Esophagus (tissue), 2 donors: Measurements from ENCODE around the gene FBXO38. TPM values are rescaled to one million over a fixed set of nuclear protein-coding genes. Genes with fewer than 3 reads are reported as not detected.
A peak's percentile ranks its signal among the peaks of the same experiment; 100 is the strongest.
"Not testable (repeated sequence)": the region's sequence is repeated elsewhere in the genome, so short reads cannot be mapped to it uniquely, and the experiment has no call there.

Source experiments
- H3K27ac ChIP-seq, 2 donors: one replicate each; pipeline ENCODE4 v1.5.1; 2013; ENCODE audit warnings: low read depth in 2 of 2, mild to moderate bottlenecking in 2 of 2, inconsistent platforms in 1 of 2, low read length in 1 of 2, moderate library complexity in 1 of 2
- H3K27me3 ChIP-seq, 2 donors: one replicate each; pipeline ENCODE4 v1.6.1; 2013; ENCODE audit warnings: low read length in 2 of 2, control low read depth in 1 of 2, mild to moderate bottlenecking in 1 of 2; ENCODE audit not compliant: insufficient read depth in 2 of 2, control insufficient read depth in 1 of 2
- H3K36me3 ChIP-seq, 2 donors: one replicate each; pipeline ENCODE4 v1.6.1; 2013; ENCODE audit warnings: low read length in 1 of 2; ENCODE audit not compliant: control insufficient read depth in 2 of 2, insufficient read depth in 2 of 2
- H3K4me1 ChIP-seq, 2 donors: one replicate each; pipeline ENCODE4 v1.6.1; 2013; ENCODE audit warnings: low read length in 1 of 2; ENCODE audit not compliant: control insufficient read depth in 2 of 2, insufficient read depth in 2 of 2
- H3K4me3 ChIP-seq, 2 donors: one replicate each; pipeline ENCODE4 v1.5.1; 2013; ENCODE audit warnings: low read length in 2 of 2, mild to moderate bottlenecking in 2 of 2, low read depth in 1 of 2, moderate library complexity in 1 of 2
- H3K9me3 ChIP-seq, 2 donors: one replicate each; pipeline ENCODE4 v1.6.1; 2013; ENCODE audit warnings: mild to moderate bottlenecking in 2 of 2, low read depth in 1 of 2, low read length in 1 of 2, moderate library complexity in 1 of 2; ENCODE audit not compliant: control insufficient read depth in 2 of 2, insufficient read depth in 1 of 2
- WGBS, 2 donors: extraction: QIAGEN DNeasy Blood & Tissue Kit; methylation state at CpG; one replicate each; pipeline ENCODE4 v1.1.7; 2013; 5-methylcytosine and 5-hydroxymethylcytosine counted together
- polyA plus RNA-seq, 2 donors: library from polyadenylated mRNA; stranded (reverse); fragments of 200-250 nt; gene quantifications; one replicate each; pipeline ENCODE4 v1.2.3, GENCODE V29; 2013
- donor health status: healthy with polysubstance abuse.
- donor health status: Bipolar disorder and iron deficiency.

The FBXO38 gene
- polyA plus RNA-seq, 2 donors = 10.8 to 11.0 TPM

DNA sequence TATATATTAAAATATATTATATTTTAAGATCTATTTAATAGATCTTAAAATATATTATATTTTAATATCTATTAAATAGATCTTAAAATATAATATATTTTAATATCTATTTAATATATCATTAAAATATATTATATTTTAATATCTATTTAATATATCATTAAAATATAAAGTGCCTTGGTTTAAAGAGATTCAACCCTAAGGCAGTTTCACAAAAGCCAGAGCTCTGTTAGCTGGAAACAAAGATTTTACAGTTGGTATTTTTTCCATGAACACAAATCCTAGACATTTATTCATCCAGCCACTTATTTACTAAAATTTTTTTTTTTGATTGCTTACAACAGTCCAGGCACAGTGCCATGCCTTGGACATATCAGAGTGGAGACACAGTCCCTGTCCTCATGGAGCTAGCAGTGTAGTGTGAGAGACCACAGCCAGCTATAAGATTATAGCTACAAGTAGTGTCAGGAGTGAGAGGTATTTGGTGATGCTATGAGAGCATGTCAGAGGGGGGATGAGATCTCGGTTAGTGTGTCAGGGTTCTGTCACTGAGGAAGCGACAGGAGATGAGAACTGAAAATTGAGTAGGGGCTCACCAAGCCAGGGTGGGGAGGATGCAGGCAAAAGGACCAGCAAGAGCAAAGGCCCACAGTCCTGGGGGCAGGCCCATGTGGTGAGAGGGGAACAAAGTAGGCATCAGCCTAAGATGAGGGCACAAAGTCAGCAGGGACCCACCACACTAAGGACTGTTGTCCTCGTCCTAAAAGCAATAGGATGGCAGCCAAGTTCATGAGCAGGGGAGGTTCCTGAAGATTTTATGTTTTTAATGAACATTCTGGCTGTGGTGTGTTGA lies 74.5 kb downstream of the FBXO38 start:
- Histone ChIP-seq H3K27me3 (no peaks in the 10 kb centered on the region), H3K27ac (no peak overlapping the region), H3K36me3 (no peaks in the 10 kb centered on the region), H3K9me3 (no peaks in the 10 kb centered on the region), H3K4me3 (no peak overlapping the region), H3K4me1 (no peaks in the 10 kb centered on the region)
- WGBS, 2 donors = 85 to 92% methylated on average over 3 of the region's 3 CpGs

DNA sequence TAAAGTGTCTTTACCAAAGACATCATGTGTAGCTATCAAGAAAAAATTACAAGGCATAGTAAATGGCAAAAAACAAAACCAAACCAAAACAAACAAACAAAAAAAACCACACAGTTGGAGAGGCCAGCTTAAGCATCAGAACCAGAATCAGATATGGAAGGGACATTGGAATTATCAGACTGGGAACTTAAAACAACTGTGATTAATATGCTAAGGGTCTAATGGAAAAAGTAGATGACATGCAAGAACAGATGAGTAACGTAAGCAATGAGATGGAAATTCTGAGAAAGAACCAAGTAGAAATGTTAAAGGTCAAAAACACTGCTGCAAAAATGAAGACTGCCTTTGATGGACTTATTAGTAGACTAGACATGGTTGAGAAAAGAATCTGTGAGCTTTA lies 75.9 kb downstream of the FBXO38 start:
- Histone ChIP-seq H3K36me3 (no peaks in the 10 kb centered on the region), H3K4me1 (no peaks in the 10 kb centered on the region), H3K9me3 (no peaks in the 10 kb centered on the region), H3K4me3 (no peak overlapping the region), H3K27me3 (no peaks in the 10 kb centered on the region), H3K27ac (no peak overlapping the region)
- 71 to 78% methylated on average over 1 of the region's 1 CpG for WGBS, 2 donors

DNA sequence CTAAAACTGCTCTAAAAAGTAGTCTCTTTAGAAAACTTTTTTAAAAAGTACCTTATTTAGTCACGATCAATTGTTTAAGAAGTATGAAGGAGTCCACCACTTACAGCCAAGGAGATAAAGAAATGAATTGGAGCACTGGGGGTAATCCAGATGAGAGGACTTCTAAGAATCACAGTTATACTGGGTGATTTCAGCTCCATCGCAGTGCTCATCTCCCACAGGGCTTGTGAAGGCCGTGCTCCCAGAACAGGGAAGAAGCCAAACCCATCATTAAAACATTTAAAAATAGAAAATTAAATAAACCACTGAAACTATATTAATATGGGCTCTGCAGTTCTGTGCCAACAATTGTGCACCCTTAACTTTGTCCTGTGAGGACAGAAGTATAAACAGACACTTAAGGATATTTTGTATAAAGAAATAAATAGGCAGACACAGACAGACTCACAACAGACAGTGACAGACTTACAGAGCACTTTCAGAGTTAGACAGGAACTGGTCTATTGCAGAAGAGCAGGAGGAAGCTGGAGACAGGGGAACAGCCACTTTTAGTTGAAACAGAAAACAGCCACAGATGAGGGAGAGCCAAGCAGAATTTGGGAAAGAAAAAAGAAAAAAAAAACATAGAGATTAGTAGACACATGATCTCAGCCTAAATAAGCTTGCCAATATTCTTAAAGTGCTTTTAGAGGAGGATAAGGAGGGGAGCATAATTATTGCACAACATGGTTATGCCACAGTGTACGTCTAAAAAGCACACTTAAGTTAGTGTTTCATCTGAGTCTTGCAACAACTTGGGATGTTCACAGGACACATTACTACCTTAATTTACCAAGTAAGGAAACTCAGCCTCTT lies 81.8 kb downstream of the FBXO38 start:
- no peaks in the 10 kb centered on the region for H3K9me3 ChIP-seq
- H3K27me3 ChIP-seq = no peaks in the 10 kb centered on the region
- no peaks in the 10 kb centered on the region for H3K36me3 ChIP-seq
- no peak overlapping the region for H3K4me3 ChIP-seq
- WGBS, 2 donors = 57 to 72% methylated on average over 4 of the region's 4 CpGs
- H3K4me1 ChIP-seq = no peaks in the 10 kb centered on the region
- H3K27ac ChIP-seq = peak overlapping the region in 1 of 2 donors; percentile 37

DNA sequence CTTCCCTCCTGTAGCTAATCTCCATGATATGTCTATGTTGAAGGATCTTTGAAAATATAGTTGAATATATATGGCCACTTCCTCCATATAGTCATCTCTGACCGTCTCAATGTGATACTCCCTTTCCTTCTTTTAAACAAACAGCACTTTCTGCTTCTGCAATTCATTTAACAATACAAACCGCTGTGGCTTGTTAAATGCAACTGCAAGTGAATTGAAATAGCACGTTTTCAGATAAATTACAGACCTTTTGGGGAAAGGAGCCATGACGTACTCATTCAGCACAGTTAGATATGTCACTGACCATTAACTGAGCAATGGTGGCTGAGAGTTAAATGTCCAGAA lies 82.5 kb downstream of the FBXO38 start:
- H3K27ac ChIP-seq = no peak overlapping the region
- no peaks in the 10 kb centered on the region for H3K9me3 ChIP-seq
- no peaks in the 10 kb centered on the region for H3K27me3 ChIP-seq
- H3K4me3 ChIP-seq = no peak overlapping the region
- WGBS, 2 donors = 55 to 58% methylated on average over 4 of the region's 4 CpGs
- H3K4me1 ChIP-seq = no peaks in the 10 kb centered on the region
- no peaks in the 10 kb centered on the region for H3K36me3 ChIP-seq

- Histone ChIP-seq H3K4me1 (no peaks in the 10 kb centered on the region), H3K27me3 (no peaks in the 10 kb centered on the region), H3K27ac (no peak overlapping the region), H3K36me3 (no peaks in the 10 kb centered on the region), H3K4me3 (no peak overlapping the region), H3K9me3 (no peaks in the 10 kb centered on the region)
- 75 to 97% methylated on average over 1 of the region's 1 CpG for whole genome bisulfite sequencing, 2 donors
Measured at GRCh38 chr5:148467958-148468357, 84.2 kb downstream of the FBXO38 start.

DNA sequence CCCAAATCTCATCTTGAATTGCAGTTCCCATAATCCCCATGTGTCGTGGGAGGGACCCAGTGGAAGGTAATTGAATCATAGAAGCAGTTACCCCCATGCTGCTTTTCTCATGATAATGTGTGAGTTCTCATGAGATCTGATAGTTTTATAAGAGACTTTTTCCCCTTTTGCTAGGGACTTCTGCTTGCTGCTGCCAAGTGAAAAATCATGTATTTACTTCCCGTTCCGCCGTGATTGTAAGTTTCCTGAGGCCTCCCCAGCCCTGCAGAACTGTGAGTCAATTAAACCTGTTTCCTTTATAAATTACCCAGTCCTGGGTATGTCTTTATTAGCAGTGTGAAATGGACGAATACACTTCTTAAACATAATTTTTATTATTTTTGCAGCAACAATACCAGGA lies 85.0 kb downstream of the FBXO38 start:
- H3K4me1 ChIP-seq, H3K9me3 ChIP-seq, H3K27ac ChIP-seq, H3K27me3 ChIP-seq, H3K4me3 ChIP-seq, H3K36me3 ChIP-seq: not testable (repeated sequence)
- 73% methylated on average over 5 of the region's 5 CpGs for WGBS, 2 donors

- H3K9me3 ChIP-seq = no peaks in the 10 kb centered on the region
- H3K4me1 ChIP-seq = no peaks in the 10 kb centered on the region
- no peaks in the 10 kb centered on the region for H3K27me3 ChIP-seq
- no peaks in the 10 kb centered on the region for H3K36me3 ChIP-seq
- 49 to 60% methylated on average over 4 of the region's 4 CpGs for WGBS, 2 donors
- no peak overlapping the region for H3K4me3 ChIP-seq
- H3K27ac ChIP-seq = peak overlapping the region in 1 of 2 donors; percentile 14
Measured at GRCh38 chr5:148469501-148469935, 85.8 kb downstream of the FBXO38 start.

GRCh38 chr5:148471379-148471778 lies 87.6 kb downstream of the FBXO38 start:
- H3K4me1 ChIP-seq = no peaks in the 10 kb centered on the region
- H3K9me3 ChIP-seq = no peaks in the 10 kb centered on the region
- H3K36me3 ChIP-seq = no peaks in the 10 kb centered on the region
- no peak overlapping the region for H3K27ac ChIP-seq
- no peaks in the 10 kb centered on the region for H3K27me3 ChIP-seq
- no peak overlapping the region for H3K4me3 ChIP-seq
- WGBS, 2 donors = 77 to 78% methylated on average over 2 of the region's 2 CpGs

DNA sequence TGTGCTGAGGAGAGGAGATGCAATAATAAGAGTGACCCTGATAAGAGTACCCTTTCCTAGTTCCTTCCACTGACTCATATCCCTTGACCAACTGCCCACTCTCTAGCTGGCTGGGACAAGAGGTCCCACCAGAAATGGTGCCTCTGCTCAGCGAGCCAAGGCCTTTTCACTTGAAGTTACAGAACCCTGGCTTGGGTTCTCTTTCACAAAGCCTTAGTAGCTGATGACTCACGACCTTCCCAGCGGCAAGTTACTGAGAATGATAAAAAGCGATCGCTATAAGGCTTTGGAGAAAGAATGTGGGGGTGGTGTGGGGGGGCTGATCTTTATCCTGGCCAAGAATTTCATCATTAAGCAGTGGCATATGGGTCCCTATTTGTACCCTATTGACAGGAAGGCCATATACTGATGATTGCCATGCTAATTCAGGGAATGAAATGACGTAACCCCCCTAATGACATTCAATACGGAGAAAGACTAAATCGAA lies 90.3 kb downstream of the FBXO38 start:
- H3K27me3 ChIP-seq = peaks cover 0 to 3% of the 10 kb centered on the region in 2 donors
- H3K9me3 ChIP-seq = no peaks in the 10 kb centered on the region
- 73 to 80% methylated on average over 8 of the region's 8 CpGs for WGBS, 2 donors
- no peaks in the 10 kb centered on the region for H3K36me3 ChIP-seq
- no peaks in the 10 kb centered on the region for H3K4me1 ChIP-seq
- H3K4me3 ChIP-seq = no peak overlapping the region
- no peak overlapping the region for H3K27ac ChIP-seq
